ENCODE measurements around the gene KLHL22.

GRCh38 chr22:20456722-20457076 lies 38.9 kb downstream of the KLHL22 start:
- TF ChIP-seq EZH2phosphoT487 (IDR thresholded peaks at IDR 0.05; ENCODE audit: low read depth) (no peak), CTCF (IDR thresholded peaks at IDR 0.05; ENCODE audit: low read depth, low read length) (no peak)
